ENCODE results near the gene FAM9C. TPM values are rescaled to one million over a fixed set of nuclear protein-coding genes. Genes with fewer than 3 reads are reported as not detected.

Gene FAM9C
- total and polyA plus RNA-seq, 9 of the 15 experiments (the other 6 are each of a cell fraction or from before 2014, with no cell fraction given), result not detected

DNA sequence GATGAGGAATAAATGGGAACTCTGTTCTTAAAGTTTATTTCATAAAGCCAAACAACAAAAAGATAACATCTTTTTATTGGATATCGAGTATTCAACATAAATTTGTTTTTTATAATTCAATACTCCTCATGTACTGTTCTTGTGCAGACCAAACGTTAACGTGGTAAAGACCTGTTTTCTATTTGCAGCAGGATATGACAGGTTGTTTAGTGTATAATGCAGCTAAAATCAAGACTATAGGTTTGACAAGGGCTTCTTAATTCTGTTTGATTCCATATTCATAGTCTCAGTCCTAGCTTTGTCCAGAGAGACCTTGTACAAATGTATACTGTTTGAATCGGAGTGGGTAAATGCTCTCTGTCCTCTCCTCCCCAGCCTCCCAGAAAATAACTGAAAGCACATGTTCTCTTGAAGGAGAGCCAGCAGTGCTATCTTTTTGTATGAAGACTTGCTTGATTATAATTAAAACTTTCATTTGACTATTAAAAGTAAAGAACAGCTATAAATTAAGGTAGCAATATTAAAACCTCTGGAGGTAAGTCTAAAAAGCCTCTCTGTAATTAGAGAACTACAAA lies 51.8 kb downstream of the FAM9C start:
- Histone ChIP-seq H3K9me3 (replicated peaks; ENCODE audit: control insufficient read depth, insufficient read depth, low read depth, low read length) (no peaks in the 10 kb centered on the region), H3K27ac (ENCODE audit: extremely low read depth, low read depth, low read length) (no peak overlapping the region), H3K27me3 (ENCODE audit: control insufficient read depth in 2 of 2, insufficient read depth in 2 of 2, low read length in 2 of 2) (no peaks in the 10 kb centered on the region), H3K4me2 (ENCODE audit: insufficient read depth, low read length) (no peak overlapping the region), H3K36me3 (ENCODE audit: control insufficient read depth, insufficient read depth, low read length) (no peaks in the 10 kb centered on the region), H3K9me1 (ENCODE audit: control insufficient read depth, insufficient read depth, low read length) (no peaks in the 10 kb centered on the region), H3K4me3 (no peak overlapping the region), H3K79me2 (ENCODE audit: control insufficient read depth, insufficient read depth, low read length) (no peaks in the 10 kb centered on the region), H4K20me1 (replicated peaks; ENCODE audit: control insufficient read depth, insufficient read depth, low read length) (no peaks in the 10 kb centered on the region), H2AFZ (ENCODE audit: low read depth, low read length) (no peak overlapping the region), H3K9ac (ENCODE audit: insufficient read depth in 1 of 2, low read depth in 2 of 2, low read length in 2 of 2) (no peak overlapping the region), H3K4me1 (replicated peaks in 1 of 2; ENCODE audit: control insufficient read depth in 2 of 2, insufficient read depth in 2 of 2, low read length in 2 of 2) (peaks cover 0 to 7% of the 10 kb centered on the region in 2 experiments; a peak in 2 of 5 replicates)
- TF ChIP-seq, protein P1, sequence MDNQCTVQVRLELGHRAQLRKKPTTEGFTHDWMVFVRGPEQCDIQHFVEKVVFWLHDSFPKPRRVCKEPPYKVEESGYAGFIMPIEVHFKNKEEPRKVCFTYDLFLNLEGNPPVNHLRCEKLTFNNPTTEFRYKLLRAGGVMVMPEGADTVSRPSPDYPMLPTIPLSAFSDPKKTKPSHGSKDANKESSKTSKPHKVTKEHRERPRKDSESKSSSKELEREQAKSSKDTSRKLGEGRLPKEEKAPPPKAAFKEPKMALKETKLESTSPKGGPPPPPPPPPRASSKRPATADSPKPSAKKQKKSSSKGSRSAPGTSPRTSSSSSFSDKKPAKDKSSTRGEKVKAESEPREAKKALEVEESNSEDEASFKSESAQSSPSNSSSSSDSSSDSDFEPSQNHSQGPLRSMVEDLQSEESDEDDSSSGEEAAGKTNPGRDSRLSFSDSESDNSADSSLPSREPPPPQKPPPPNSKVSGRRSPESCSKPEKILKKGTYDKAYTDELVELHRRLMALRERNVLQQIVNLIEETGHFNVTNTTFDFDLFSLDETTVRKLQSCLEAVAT (IDR thresholded peaks at IDR 0.05), result no peak
- no peak for TF ChIP-seq PYGO2 (tag; IDR thresholded peaks at IDR 0.05)
- no peak for TF ChIP-seq ZNF197 (CRISPR knock-in tag; IDR thresholded peaks at IDR 0.05; ENCODE audit: low read depth)
- TF ChIP-seq ARHGAP35 (IDR thresholded peaks at IDR 0.05; ENCODE audit: partially characterized antibody), result no peak
- TF ChIP-seq, protein P2, sequence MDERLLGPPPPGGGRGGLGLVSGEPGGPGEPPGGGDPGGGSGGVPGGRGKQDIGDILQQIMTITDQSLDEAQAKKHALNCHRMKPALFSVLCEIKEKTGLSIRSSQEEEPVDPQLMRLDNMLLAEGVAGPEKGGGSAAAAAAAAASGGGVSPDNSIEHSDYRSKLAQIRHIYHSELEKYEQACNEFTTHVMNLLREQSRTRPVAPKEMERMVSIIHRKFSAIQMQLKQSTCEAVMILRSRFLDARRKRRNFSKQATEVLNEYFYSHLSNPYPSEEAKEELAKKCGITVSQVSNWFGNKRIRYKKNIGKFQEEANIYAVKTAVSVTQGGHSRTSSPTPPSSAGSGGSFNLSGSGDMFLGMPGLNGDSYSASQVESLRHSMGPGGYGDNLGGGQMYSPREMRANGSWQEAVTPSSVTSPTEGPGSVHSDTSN (CRISPR knock-in tag; IDR thresholded peaks at IDR 0.05; ENCODE audit: low read depth), result no peak
- TF ChIP-seq, protein P2 (tag; conservative IDR thresholded peaks at IDR 0.05; ENCODE audit: low read depth), result no peak
- no peak for TF ChIP-seq FOXK1 (CRISPR knock-in tag; IDR thresholded peaks at IDR 0.05; ENCODE audit: borderline replicate concordance)
- TF ChIP-seq CC2D1A (IDR thresholded peaks at IDR 0.05), result no peak
- TF ChIP-seq BCL6 (CRISPR knock-in tag; IDR thresholded peaks at IDR 0.05), result no peak
- TF ChIP-seq, protein P3, sequence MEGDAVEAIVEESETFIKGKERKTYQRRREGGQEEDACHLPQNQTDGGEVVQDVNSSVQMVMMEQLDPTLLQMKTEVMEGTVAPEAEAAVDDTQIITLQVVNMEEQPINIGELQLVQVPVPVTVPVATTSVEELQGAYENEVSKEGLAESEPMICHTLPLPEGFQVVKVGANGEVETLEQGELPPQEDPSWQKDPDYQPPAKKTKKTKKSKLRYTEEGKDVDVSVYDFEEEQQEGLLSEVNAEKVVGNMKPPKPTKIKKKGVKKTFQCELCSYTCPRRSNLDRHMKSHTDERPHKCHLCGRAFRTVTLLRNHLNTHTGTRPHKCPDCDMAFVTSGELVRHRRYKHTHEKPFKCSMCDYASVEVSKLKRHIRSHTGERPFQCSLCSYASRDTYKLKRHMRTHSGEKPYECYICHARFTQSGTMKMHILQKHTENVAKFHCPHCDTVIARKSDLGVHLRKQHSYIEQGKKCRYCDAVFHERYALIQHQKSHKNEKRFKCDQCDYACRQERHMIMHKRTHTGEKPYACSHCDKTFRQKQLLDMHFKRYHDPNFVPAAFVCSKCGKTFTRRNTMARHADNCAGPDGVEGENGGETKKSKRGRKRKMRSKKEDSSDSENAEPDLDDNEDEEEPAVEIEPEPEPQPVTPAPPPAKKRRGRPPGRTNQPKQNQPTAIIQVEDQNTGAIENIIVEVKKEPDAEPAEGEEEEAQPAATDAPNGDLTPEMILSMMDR (IDR thresholded peaks at IDR 0.05 in 2 of 3, conservative IDR thresholded peaks at IDR 0.05 in 1 of 3; ENCODE audit: insufficient read depth in 2 of 3, low read depth in 1 of 3, low read length in 3 of 3), result no peak
- TF ChIP-seq, protein P4, sequence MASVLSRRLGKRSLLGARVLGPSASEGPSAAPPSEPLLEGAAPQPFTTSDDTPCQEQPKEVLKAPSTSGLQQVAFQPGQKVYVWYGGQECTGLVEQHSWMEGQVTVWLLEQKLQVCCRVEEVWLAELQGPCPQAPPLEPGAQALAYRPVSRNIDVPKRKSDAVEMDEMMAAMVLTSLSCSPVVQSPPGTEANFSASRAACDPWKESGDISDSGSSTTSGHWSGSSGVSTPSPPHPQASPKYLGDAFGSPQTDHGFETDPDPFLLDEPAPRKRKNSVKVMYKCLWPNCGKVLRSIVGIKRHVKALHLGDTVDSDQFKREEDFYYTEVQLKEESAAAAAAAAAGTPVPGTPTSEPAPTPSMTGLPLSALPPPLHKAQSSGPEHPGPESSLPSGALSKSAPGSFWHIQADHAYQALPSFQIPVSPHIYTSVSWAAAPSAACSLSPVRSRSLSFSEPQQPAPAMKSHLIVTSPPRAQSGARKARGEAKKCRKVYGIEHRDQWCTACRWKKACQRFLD (CRISPR knock-in tag; IDR thresholded peaks at IDR 0.05), result no peak
- DNase-seq (ENCODE audit: extremely low read depth in 1 of 4, low spot score in 3 of 4) (no peak), ATAC-seq (no peak), FAIRE-seq (no peak)
- in situ Hi-C loops (cut with MboI), result no loop called here
- no TSS peak for BruUV-seq (replicated peaks)
- 40% methylated on average over 4 of the region's 4 CpGs for WGBS (ENCODE audit: insufficient coverage, low coverage, missing lambda C conversion rate)
- intact Hi-C loops (cut with micrococcal nuclease), result no loop called here
- ChIA-PET CTCF (ENCODE audit: low intra/inter-chr PET ratio) (interaction anchor here (0.7 kb wide), 1 partner anchor 278 kb away, joined by 8 read pairs; no protein-coding TSS in a partner anchor), POLR2A (interaction anchor here (1.0 to 2.5 kb wide), 3 partner anchors 10 to 17 kb away, joined by 3 to 7 read pairs (median 6); partner anchors contain the start of gene TMSB4X)
